Measurements from ENCODE around the gene BRD4. TPM values are rescaled to one million over a fixed set of nuclear protein-coding genes. Genes with fewer than 3 reads are reported as not detected.

The BRD4 gene
- total RNA-seq, 1 donor from 2014 or later: 42.4 TPM

- Histone ChIP-seq H3K4me3 (ENCODE audit: low read depth, low read length) (peak overlapping the region; percentile 96), H3K36me3 (ENCODE audit: control insufficient read depth, insufficient read depth, low read length) (peaks cover 3% of the 10 kb centered on the region), H3K27me3 (ENCODE audit: control insufficient read depth, insufficient read depth, low read length) (no peaks in the 10 kb centered on the region)
- DNase-seq (ENCODE audit: low read depth): no peak
- TF ChIP-seq CTCF (IDR thresholded peaks at IDR 0.05; ENCODE audit: insufficient read depth, low read length, poor library complexity, severe bottlenecking): no peak
Observed at GRCh38 chr19:15378534-15379082, 46.3 kb upstream of the BRD4 start.

GRCh38 chr19:15374796-15375440 lies 42.6 kb upstream of the BRD4 start:
- Histone ChIP-seq H3K27me3 (ENCODE audit: control insufficient read depth, insufficient read depth, low read length) (no peaks in the 10 kb centered on the region), H3K36me3 (ENCODE audit: control insufficient read depth, insufficient read depth, low read length) (peaks cover 8% of the 10 kb centered on the region), H3K4me3 (ENCODE audit: low read depth, low read length) (no peak overlapping the region)
- no peak for TF ChIP-seq CTCF (IDR thresholded peaks at IDR 0.05; ENCODE audit: insufficient read depth, low read length, poor library complexity, severe bottlenecking)
- no peak for DNase-seq (ENCODE audit: low read depth)

GRCh38 chr19:15374105-15374651 lies 41.8 kb upstream of the BRD4 start:
- Histone ChIP-seq H3K27me3 (ENCODE audit: control insufficient read depth, insufficient read depth, low read length) (no peaks in the 10 kb centered on the region), H3K4me3 (ENCODE audit: low read depth, low read length) (no peak overlapping the region), H3K36me3 (ENCODE audit: control insufficient read depth, insufficient read depth, low read length) (peaks cover 9% of the 10 kb centered on the region)
- DNase-seq (ENCODE audit: low read depth): no peak
- TF ChIP-seq CTCF (IDR thresholded peaks at IDR 0.05; ENCODE audit: insufficient read depth, low read length, poor library complexity, severe bottlenecking): no peak

GRCh38 chr19:15373644-15374043 lies 41.3 kb upstream of the BRD4 start:
- TF ChIP-seq CTCF (IDR thresholded peaks at IDR 0.05; ENCODE audit: insufficient read depth, low read length, poor library complexity, severe bottlenecking): no peak
- DNase-seq (ENCODE audit: low read depth): no peak
- Histone ChIP-seq H3K27me3 (ENCODE audit: control insufficient read depth, insufficient read depth, low read length) (no peaks in the 10 kb centered on the region), H3K36me3 (ENCODE audit: control insufficient read depth, insufficient read depth, low read length) (peaks cover 9% of the 10 kb centered on the region), H3K4me3 (ENCODE audit: low read depth, low read length) (no peak overlapping the region)

- peaks cover 9% of the 10 kb centered on the region for H3K36me3 ChIP-seq (ENCODE audit: control insufficient read depth, insufficient read depth, low read length)
- H3K27me3 ChIP-seq (ENCODE audit: control insufficient read depth, insufficient read depth, low read length): no peaks in the 10 kb centered on the region
- no peak overlapping the region for H3K4me3 ChIP-seq (ENCODE audit: low read depth, low read length)
- no peak for TF ChIP-seq CTCF (IDR thresholded peaks at IDR 0.05; ENCODE audit: insufficient read depth, low read length, poor library complexity, severe bottlenecking)
- no peak for DNase-seq (ENCODE audit: low read depth)
Observed at GRCh38 chr19:15372891-15373301, 40.6 kb upstream of the BRD4 start.
